Ishikawa (cell line): ENCODE results near the gene HIPK4.

Source experiments
- EP300 ChIP-seq: IDR thresholded peaks from 2 replicates; pipeline ENCODE4 v1.6.1; 2012; ENCODE audit warnings: borderline replicate concordance
- FOXM1 ChIP-seq: IDR thresholded peaks from 2 replicates; pipeline ENCODE4 v1.6.1; 2012; ENCODE audit warnings: low read depth, borderline replicate concordance
- RAD21 ChIP-seq: IDR thresholded peaks from 2 replicates; pipeline ENCODE4 v1.6.1; 2012; ENCODE audit warnings: low read depth
- TCF12 ChIP-seq: IDR thresholded peaks from 2 replicates; pipeline ENCODE4 v1.6.1; 2012; ENCODE audit warnings: low read depth
- USF1 ChIP-seq: IDR thresholded peaks from 2 replicates; pipeline ENCODE4 v1.6.1; 2012
- YY1 ChIP-seq: IDR thresholded peaks from 2 replicates; pipeline ENCODE4 v1.6.1; 2012; ENCODE audit warnings: low read depth
- TF ChIP-seq, protein P1 (sequence below): IDR thresholded peaks from 2 replicates; pipeline ENCODE4 v1.6.1; 2012

GRCh38 chr19:40369797-40370196 is 20.2 kb downstream of the HIPK4 start:
- TF ChIP-seq, protein P1, sequence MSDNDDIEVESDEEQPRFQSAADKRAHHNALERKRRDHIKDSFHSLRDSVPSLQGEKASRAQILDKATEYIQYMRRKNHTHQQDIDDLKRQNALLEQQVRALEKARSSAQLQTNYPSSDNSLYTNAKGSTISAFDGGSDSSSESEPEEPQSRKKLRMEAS = no peak
- TF ChIP-seq YY1 = no peak
- no peak for TF ChIP-seq RAD21
- no peak for TF ChIP-seq USF1
- no peak for TF ChIP-seq TCF12
- TF ChIP-seq FOXM1 = no peak
- no peak for TF ChIP-seq EP300
